ENCODE data around the gene PRKD2.
A peak's percentile ranks its signal among the peaks of the same experiment; 100 is the strongest.

The PRKD2 gene

GRCh38 chr19:46698395-46699321 lies 18.3 kb downstream of the PRKD2 start:
- no peak for DNase-seq

GRCh38 chr19:46697204-46697960 lies 19.5 kb downstream of the PRKD2 start:
- DNase-seq: no peak

- no peak for DNase-seq
Observed at GRCh38 chr19:46696866-46697203, 20.1 kb downstream of the PRKD2 start.

- DNase-seq: no peak
Observed at GRCh38 chr19:46696052-46696451, 20.9 kb downstream of the PRKD2 start.

DNA sequence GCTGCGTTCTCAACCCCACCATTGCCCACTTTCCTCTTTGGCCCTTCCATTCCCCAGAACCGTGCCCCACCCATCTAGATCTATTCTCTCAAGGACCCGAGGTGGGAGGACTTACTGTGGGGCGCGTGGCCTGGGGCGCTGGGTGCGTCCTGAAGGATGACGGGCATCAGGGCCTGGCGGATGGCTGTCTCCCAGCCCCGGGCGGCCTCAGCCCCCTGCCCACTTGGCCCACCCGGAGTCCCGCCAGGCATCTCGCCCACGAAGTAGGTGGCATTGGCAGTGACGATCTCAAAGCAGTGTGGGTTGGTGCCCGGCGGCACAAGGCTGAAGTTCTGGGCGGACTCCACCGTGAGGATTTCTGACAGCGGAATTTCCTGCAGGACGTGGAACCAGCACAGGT lies 23.2 kb downstream of the PRKD2 start:
- DNase-seq: no peak

- no peak for DNase-seq
Observed at GRCh38 chr19:46692918-46693722, 23.8 kb downstream of the PRKD2 start.

- DNase-seq: no peak
Observed at GRCh38 chr19:46691948-46692347, 25.0 kb downstream of the PRKD2 start.

DNA sequence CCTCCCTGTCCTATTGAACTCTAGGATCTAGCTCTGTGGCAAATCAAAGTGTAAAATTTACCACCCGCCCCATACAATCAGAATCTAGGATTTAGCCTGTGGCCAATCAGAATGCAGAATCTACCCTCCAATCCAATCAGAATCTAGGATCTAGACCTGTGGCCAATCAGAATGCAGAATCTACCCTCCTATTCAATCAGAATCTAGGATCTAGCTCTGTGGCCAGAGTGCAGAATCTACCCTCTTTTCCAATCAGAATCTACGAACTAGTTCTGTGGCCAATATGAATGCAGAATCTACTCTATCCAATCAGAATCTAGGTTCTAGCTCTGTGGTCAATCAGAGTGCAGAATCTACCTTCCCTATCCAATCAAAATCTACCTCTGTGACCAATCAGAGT lies 25.8 kb downstream of the PRKD2 start:
- DNase-seq: no peak

DNA sequence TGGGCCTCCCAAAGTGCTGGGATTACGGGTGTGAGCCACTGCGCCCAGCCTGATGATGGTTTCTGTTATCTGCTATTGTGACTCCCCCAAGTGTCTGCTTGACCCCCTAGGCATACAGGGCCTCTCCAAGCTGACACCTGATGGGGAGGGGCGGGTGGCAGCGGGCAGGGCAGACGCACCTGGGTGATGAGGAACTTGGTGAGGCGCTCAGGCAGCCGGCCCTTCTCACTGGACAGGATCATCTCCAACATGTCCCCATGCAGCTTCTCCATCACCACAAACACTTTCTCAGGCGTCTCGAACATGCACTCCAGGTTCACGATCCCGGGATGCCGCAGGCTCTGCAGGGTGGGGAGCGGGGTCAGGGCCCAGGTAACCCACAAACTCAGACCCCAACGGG lies 27.6 kb downstream of the PRKD2 start:
- DNase-seq: no peak

DNA sequence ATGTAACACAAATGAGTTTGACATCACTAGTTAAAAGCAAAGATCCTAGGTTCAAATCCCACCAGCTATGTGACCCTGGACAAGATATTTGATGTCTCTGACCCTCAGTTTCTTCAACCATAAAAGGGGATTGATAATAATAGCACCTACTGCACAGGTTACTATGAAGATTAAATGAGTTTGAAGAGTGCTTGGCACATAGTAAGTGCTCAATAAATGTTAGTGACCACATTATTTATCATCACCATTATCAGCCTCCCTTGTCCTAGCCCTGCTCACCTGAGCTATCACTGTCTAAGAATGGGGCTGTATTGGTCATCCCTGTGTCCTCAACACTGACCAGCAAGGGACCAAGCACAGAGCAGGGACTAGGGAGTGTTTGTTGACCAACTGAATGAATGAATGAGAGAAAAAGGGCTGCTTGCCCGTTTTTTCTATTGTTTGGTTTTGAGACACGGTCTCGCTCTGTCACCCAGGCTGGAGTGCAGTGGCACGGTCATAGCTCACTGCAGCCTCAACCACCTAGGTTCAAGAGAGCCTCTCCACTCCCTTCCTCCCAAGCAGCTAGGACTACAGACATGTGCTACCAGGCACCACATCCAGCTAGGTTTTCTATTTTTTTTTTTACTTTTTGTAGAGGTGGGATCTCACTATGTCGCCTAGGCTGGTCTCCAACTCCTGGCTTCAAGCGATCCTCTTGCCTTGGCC lies 29.3 kb downstream of the PRKD2 start:
- no peak for DNase-seq

DNA sequence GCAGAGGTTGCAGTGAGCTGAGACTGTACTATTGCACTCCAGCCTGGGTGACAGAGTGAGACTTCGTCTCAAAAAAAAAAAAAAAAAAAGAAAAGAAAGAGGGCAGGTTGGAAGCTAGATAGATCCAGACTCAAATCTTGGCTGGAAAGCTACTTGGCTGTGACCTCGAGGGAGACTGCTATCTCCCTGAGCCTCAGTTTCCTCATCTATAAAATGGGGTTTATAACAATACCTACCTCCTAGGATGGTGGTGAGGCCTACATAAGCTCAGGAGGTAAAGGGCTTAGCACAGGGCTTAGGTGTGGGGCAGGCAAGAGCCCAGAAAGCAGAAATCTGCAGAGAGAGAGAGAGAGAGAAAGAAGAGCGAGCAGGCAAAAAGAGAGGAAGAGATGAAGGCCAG lies 31.7 kb downstream of the PRKD2 start:
- DNase-seq: no peak

DNA sequence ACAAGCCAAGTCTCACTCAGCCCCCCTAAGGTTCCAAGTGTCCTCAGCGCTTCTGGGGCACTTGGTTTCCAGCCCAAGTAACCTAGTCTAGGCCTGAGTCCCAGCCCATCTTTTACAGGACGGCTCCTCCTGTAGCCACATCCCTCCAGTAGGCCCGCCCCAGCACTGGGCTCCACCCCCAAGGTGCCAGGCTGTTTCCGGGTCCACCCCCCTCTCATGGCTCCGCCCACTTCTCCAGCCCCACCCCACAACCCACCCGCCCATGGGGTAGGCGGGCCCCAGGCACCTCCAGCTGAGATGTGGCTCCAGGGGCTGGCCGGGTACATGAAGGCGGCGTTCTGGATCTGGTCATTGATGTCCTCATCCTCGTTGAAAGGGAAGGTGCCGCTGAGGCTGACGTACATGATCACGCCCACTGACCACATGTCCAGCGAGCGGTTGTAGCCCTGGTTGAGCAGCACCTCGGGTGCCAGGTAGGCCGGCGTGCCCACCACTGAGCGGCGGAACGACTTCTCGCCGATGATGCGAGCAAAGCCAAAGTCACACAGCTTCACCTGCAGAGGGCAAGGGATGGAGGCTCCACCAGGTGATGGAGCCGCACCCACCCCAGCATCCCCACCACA lies 38.7 kb downstream of the PRKD2 start:
- no peak for DNase-seq

- no peak for DNase-seq
Observed at GRCh38 chr19:46674416-46675178, 42.3 kb downstream of the PRKD2 start.

GRCh38 chr19:46670813-46671212 lies 46.1 kb downstream of the PRKD2 start:
- no peak for DNase-seq

GRCh38 chr19:46668662-46669061 lies 48.3 kb downstream of the PRKD2 start:
- DNase-seq: no peak

GRCh38 chr19:46665072-46665471 lies 51.8 kb downstream of the PRKD2 start:
- no peak for DNase-seq

GRCh38 chr19:46661735-46662592 lies 55.0 kb downstream of the PRKD2 start:
- peak; percentile 76 to 89 for DNase-seq

DNA sequence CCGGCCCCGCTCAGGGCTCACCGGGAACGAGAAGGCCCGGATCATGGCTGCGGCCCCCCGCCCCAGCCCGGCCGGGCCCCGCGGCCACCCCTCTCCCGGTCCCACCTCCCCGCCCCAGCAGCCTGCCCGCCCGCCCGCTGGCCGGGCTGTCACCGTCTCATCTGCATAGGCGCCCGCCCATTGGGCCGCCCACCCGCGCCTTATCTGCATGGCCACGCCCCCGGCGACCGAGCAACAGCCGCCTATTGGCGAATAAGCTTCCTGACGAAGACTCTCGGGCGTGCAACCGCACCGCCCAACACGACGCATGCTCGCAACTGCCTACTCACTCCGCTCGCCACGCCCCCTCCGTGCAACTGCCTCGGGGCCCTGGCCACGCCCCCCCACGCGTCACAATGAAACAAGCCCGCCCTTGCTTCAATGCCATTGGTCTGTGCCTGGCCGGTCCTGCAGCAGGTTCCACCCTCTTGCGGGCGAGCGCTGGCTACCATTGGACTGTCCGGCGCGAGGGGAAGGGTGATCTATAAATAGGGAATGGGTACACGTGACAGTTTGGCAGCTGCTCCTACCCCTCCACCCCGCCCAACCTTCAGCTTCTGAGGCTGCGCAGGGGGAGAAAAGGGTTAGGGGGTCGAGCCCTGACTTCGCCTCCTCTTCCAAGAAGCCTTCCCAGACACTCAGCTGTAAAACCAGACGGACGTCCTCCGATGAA lies 55.7 kb downstream of the PRKD2 start, which contains the start of gene DACT3:
DACT3 (minus strand) TSS at position 163 of the 712 bp plus-strand sequence; CDS start at position 45, 118 bp downstream.
- peak; percentile 99 for DNase-seq

DNA sequence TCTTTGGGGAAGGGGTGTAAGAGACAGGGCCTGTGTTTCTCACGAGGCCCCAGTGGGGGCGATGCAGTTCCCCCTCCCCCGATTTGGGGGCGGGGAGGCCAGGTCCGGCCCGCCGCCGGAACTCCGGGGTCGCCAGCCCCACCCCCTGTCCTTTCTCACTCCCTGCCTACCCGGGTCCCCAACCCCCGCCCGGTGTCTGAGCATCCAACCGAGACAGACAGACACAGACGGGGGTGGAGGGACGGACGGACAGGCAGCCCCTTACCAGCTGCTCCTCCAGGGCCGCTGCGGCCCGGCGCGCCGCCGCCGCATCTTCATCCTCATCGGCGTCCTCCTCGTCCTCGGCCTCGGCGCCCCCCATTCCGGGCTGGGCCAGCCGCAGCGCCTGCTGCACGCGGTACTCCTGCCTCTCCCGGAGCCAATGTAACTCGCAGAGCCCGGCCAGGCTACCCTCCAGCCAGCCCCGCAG lies 56.3 kb downstream of the PRKD2 start:
- DNase-seq: no peak

Data from SHP77 (cell line).